Measurements from ENCODE around the gene ORC5.

ORC5 gene

DNA sequence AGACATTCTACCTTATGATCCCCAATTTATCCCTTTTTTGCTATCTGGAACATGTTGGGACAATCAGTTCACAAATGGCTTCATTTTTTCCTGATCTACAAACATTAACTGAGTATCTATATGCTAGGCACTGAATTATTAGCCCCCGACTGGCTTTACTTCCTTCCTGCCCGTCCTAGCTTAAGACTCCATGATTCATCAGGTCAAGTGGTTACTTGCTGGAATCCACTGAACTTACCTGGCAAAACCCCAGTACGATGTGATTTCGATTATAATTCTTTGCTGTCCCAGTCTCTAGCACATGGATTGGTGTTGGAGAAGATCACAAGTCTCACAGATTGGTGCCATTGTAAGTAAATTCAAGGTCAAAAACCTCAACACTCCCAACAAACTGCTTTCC lies 77.1 kb downstream of the ORC5 start:
- DNase-seq (ENCODE audit: low read depth in 3 of 3, low spot score in 1 of 3): no peak

DNA sequence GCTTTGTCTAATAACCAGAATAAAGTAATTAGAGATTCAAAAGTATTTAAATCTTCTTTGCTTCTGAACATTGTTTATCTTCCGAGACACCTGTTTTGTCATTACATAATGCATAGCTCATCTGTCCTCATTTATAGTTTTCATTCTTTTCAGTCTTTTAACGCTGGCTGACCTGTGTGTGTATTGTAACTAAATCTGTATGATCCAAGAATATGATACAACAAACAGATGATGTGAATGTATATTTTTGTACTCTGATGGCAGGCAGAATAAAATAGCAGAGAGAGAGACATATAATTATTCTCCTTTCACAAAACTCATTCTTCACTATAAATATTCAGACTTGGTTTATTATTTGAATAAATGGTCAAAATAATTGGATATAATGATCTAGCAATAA lies 80.6 kb downstream of the ORC5 start:
- no peak for DNase-seq (ENCODE audit: low read depth in 3 of 3, low spot score in 1 of 3)

- DNase-seq (ENCODE audit: low read depth in 3 of 3, low spot score in 1 of 3): no peak
Measured at GRCh38 chr7:104126411-104126841, 81.4 kb downstream of the ORC5 start.

GRCh38 chr7:104124893-104125477 lies 82.8 kb downstream of the ORC5 start:
- DNase-seq (ENCODE audit: low read depth in 3 of 3, low spot score in 1 of 3): no peak

DNA sequence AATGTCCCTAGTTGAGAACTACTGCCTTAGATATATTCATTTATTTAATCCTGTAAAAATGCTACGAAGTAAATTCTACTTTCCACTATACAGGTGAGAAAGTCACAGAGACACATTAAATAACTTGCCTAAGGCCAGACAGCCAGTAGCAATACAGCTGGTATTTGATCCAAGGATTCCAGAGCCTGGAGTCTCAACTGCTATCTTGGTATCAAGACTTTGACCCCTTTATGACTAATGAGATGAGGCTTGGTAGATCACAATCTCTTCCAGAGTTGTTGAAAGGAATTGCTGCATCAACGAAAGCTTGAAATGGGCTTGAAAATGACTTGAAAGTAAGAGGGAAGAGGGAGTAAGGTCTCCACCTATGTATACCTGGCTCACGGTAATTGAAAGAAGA lies 83.3 kb downstream of the ORC5 start:
- DNase-seq (ENCODE audit: low read depth in 3 of 3, low spot score in 1 of 3): no peak

- no peak for DNase-seq (ENCODE audit: low read depth in 3 of 3, low spot score in 1 of 3)
Measured at GRCh38 chr7:104123786-104124185, 84.0 kb downstream of the ORC5 start.

DNA sequence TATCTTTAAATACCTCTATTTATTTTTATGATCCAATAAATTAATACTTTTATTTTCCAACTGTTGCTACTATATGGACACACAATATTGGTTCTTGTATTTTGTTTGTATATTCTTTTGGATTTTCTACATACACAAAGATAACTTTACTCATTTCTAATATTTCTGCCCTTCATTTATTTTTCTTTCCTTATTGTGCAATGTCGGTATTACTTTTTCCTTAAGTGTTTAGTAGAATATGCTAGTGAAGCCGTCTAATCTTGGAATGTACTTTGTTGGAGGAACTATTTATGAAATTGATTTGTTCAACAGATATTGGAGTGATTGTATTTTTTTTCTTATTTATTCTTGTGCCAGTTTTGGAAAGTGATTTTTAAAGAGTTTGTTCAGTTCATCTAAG lies 94.0 kb downstream of the ORC5 start:
- DNase-seq (ENCODE audit: low read depth in 3 of 3, low spot score in 1 of 3): no peak

GRCh38 chr7:104112623-104113022 lies 95.2 kb downstream of the ORC5 start:
- DNase-seq (ENCODE audit: low read depth in 3 of 3, low spot score in 1 of 3): no peak

GRCh38 chr7:104111271-104111670 lies 96.5 kb downstream of the ORC5 start:
- no peak for DNase-seq (ENCODE audit: low read depth in 3 of 3, low spot score in 1 of 3)

- DNase-seq (ENCODE audit: low read depth in 3 of 3, low spot score in 1 of 3): no peak
Measured at GRCh38 chr7:104106108-104106905, 101.5 kb downstream of the ORC5 start.

DNA sequence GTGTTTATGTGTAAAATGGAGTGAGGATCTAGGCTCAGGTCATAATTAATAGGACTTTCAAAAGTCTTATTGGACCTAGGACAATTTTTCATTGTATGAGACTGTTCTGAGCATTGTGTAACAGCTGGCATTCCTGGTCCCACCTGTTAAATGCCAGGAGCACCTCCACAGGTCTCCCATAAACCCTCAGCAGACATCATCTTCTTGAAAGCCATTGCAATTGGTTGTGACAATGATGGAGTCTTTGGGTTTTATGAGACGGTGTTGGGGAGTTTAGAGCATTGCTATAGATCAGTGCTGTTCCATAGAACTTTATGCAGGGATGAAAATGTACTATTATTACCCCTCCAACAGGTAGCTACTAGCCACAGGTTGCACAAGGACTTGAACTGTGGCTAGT lies 108.9 kb downstream of the ORC5 start:
- no peak for DNase-seq (ENCODE audit: low read depth in 3 of 3, low spot score in 1 of 3)

DNA sequence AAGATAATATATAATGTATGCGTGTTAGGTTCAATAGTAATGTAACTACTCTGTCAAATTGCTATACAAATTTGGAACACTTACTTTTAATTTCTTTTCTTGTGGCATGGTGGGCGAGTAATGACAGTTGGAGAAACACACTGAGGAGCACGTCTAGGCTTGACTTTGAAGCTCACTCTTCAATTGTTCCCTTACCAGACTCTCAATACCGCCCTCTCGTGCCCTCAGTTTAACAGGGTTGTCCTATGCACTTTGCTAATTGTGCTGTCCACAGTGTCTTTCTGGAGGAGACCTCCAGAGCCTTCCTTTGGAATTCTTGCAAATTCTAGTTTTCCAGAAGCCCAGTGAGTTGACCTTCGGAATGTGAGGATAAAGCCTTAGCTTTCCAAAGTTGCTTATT lies 111.1 kb downstream of the ORC5 start:
- DNase-seq (ENCODE audit: low read depth in 3 of 3, low spot score in 1 of 3): no peak

DNA sequence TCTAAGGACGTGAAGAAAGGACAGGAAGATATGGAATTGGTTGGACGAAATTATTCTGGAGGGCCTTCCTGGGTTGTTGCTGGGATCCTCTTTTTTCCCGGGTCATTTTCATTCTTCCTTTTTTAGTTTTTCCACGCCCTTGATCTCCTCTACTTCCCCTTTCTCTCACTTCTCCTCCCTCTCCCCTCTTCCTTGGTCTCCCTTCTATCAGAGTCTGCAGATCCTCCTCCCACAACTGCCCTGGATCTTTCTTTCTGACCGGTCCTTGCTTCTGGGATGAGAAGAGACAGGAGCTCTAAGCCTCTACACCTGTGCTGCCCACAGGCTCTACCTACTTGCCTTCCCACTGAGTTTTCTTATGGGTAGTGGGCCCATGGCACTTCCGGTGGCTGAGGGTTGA lies 114.7 kb downstream of the ORC5 start:
- DNase-seq (ENCODE audit: low read depth in 3 of 3, low spot score in 1 of 3): no peak

- DNase-seq (ENCODE audit: low read depth in 3 of 3, low spot score in 1 of 3): no peak
Measured at GRCh38 chr7:104091242-104091641, 116.6 kb downstream of the ORC5 start.

- no peak for DNase-seq (ENCODE audit: low read depth in 3 of 3, low spot score in 1 of 3)
Measured at GRCh38 chr7:104089612-104090011, 118.2 kb downstream of the ORC5 start.

GRCh38 chr7:104089061-104089460 lies 118.8 kb downstream of the ORC5 start:
- no peak for DNase-seq (ENCODE audit: low read depth in 3 of 3, low spot score in 1 of 3)
